NCI-H2081 (cell line): ENCODE measurements around the gene FNDC7.
"Not testable (repeated sequence)": the region's sequence is repeated elsewhere in the genome, so short reads cannot be mapped to it uniquely, and the experiment has no call there.

ENCODE experiments used
- DNase-seq, 2 experiments: peaks; one replicate each; lab custom pipeline; 2025; lab: John Stamatoyannopoulos, UW

The FNDC7 gene, protein sequence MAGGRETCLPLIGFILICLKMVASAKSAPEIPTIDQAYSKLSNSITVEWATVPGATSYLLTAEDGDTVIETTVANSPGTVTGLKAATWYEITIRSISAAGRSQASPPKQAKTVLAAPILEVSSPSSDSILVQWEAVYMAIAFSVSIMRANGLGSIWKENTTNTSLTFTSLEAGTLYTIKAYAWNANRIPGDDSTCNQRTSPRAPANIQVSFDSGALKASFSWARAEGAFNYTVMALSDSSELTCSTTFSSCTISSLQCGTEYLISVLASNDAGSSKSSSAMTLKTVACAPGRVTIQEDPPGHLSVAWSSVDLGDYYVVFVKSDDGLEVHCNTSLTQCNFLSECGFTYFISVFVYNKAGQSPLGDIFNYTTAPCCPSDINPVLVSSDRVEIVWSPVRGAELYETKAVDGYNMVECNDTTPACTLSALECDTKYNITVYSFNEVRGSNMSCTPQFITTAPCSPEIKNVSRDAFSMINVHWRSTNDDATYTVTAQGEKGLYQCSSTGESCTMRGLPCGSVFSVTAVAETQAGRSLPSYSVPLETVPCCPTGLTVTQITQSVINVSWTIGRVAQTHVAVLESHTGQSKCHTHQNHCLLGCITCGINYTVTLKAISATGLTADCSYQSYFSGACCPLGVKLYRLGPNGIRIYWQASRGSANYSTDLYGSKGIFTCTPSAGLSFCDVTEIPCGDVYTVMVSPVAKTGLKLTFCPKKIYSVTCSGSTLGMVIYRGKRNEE

DNA sequence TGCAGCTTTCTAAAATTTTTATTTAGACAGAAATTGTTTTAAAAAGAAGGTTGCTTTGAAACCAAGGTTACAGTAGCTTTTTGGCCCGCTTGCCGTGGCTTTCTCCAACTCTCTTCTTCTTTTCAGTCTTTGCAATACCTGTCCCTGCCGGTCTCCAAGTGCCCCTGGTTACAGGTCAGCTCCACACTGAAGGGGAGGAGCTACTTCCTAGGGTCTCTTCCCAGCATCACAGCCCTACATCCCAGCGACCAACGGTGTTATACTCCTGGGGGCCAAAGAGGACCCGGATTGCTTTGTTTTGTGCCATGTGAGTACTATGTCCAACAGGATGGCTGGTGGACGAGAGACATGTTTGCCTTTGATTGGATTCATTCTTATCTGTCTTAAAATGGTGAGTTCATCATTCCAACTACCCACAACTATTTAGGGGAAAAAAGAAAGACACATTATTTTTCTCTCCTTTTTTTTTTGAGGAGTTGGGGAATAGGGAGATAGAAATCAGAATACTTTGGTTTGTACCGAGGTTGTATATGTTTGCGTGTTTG lies at the start of gene FNDC7:
FNDC7 (plus strand) TSS at position 303 of the 545 bp plus-strand sequence; CDS start at position 329, 26 bp downstream.
- no peak for DNase-seq

DNA sequence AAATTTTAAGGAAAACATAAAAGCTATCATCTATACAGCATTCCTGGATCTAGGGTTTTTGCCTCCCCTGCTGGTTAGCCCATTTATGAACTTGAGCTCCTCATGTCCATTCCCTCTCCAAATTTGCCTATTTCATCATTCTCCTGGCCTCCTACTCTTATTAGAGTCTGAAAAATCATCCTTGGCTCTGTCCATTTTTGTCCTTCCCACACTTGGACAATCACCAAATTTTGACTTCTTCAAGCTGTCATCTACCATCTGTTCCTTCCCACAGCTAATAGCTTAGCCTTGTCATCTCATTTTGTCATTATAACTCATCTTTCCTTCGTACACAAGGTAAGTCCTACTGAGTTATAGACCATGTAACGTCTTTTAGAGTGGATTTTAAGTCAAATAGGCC lies 49.6 kb upstream of the FNDC7 start:
- no peak for DNase-seq

GRCh38 chr1:108664481-108664880 lies 48.2 kb upstream of the FNDC7 start:
- no peak for DNase-seq

GRCh38 chr1:108665067-108665466 lies 47.6 kb upstream of the FNDC7 start:
- DNase-seq = no peak

- DNase-seq = no peak
Measured at GRCh38 chr1:108665771-108666170, 46.9 kb upstream of the FNDC7 start.

DNA sequence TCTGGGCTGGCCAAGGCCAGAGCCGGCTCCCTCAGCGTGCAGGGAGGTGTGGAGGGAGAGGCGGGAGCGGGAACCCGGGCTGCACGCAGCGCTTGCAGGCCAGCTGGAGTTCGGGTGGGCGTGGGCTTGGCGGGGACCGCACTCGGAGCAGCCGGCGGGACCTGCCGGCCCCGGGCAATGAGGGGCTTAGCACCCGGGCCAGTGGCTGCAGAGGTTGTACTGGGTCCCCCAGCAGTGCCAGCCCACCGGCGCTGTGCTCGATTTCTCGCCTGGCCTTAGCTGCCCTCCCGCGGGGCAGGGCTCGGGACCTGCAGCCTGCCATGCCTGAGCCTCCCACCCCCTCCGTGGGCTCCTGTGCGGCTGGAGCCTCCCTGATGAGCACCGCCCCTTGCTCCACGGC lies 45.3 kb upstream of the FNDC7 start:
- DNase-seq = not testable (repeated sequence)

- DNase-seq = no peak
Measured at GRCh38 chr1:108668777-108669176, 43.9 kb upstream of the FNDC7 start.

DNA sequence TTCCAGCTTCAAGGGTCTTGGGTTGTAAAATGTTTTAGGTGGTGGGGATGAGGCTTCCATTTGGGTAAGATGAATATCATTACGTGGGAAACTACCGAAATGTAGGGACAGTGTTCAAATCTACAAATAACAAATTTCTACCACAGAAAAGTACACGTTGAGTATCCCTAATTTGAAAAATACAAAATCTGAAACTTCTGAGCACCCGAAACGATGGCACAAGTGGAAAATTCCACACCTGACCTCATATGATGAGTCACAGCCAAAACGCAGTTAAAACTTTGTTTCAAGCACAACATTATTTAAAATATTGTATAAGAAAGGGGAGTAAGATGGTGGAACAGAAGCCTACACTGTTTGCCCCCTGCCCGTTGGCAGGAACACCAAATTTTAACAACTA lies 43.0 kb upstream of the FNDC7 start:
- no peak for DNase-seq

GRCh38 chr1:108670131-108670773 lies 42.5 kb upstream of the FNDC7 start:
- DNase-seq = no peak

DNA sequence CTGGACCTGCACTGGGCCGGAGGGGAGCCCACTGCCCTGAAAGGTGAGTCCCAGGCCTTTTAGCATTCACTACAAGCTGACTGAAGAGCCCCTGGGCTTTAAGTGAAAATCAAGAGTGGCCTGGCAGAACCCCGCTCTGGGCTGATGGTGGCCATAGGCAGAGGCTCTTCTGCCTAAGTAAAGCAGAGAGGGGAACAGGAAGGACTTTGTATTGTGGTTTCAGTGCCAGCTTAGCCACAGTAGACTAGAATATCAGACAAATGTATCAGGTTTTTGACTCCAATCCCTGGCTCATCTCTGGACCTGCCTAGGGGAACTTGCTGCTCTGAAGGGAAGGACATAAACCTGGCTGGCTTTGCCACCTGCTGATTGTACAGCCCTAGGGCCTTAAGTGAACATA lies 41.6 kb upstream of the FNDC7 start:
- no peak for DNase-seq

GRCh38 chr1:108678706-108679105 lies 34.0 kb upstream of the FNDC7 start:
- DNase-seq = no peak

DNA sequence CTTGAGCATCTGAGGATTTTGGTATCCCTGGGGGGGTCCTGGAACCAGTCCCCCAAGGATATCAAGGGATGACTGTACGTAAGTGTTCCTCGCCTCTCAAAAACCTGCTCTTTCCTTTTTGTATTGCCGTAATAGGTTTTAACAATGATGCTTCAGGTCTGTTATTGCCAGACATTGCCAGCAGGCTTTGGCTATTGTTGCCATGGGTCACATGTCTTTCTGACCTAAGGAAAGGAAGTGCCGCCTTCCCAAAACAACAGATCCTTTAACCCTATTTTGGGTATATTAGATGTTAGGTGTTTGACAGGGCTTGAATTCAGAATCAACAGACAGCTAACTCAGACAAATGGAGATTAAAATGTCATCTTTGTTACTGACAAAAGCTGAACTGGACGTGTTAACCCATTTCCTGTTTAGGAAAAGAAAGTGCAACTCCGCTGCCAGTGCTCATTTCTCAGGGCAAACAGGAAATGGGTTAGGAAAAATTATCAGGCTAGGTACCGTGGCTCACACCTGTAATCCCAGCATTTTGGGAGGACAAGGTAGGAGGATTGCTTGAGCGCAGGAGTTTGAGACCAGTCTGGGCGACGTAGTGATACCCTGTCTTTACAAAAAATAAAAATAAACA lies 33.0 kb upstream of the FNDC7 start:
- DNase-seq = no peak

DNA sequence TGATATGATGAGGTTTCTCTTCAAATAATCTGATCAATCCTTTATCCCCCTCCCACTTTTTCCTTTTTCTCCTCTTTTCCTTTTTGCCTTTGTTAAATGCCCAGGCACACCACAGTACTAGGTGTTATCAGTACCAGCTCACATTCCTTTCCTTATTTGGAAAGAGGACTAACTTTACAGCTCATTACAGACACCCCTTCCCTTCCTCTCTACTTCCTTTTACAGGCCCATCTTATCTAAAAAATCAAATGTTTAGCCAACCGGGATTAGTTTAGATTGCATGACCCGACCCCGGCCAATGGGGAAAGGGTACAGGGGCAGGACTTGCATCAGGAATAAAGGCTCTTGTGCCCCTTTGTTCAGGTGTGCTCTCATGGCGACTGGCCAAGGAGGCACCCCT lies 31.0 kb upstream of the FNDC7 start:
- DNase-seq = not testable (repeated sequence)

- no peak for DNase-seq
Measured at GRCh38 chr1:108685529-108685928, 27.2 kb upstream of the FNDC7 start.

GRCh38 chr1:108686614-108687313 lies 25.9 kb upstream of the FNDC7 start:
- DNase-seq = no peak

- DNase-seq = no peak
Measured at GRCh38 chr1:108691128-108691941, 21.4 kb upstream of the FNDC7 start.

DNA sequence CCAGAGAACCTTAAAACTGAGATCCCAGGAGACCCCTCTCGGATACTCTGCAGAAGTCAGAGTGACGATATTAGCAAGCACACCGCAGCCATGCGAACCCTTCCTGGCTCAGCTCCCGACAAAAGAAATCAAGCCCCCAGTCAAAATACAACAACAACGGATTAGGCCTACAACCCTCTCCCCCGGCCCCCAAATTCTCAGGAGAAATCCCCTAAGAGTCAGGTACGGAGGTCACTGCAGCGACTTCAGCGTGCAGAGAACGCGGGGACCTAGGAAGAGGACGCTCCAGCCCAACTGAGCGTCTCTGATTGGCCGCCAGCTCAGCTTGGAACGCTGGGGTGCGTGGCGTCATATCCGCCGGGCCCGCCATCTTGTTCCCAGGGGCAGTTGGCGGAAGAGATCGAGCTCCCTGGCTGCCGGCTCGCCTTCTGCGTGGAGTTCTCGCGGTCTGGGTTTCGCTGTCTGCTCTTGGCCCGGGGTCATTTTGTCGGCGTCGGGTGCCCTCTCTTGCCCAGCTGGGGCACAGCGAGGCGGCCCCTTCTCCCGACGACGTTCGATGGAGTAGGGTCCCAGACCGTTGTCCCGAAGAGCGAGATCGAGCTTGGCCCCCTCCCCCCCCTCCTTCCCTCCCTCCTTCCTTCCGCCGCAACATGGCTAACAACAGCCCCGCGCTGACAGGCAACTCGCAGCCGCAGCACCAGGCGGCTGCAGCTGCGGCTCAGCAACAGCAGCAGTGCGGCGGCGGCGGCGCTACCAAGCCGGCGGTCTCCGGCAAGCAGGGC lies 20.6 kb upstream of the FNDC7 start, which contains the start of gene PRPF38B:
PRPF38B (plus strand) TSS at position 369 of the 782 bp plus-strand sequence; CDS start at position 651, 282 bp downstream.
- DNase-seq = peak; percentile 83 to 87

- peak; percentile 46 to 57 for DNase-seq
Measured at GRCh38 chr1:108692724-108693655, 19.7 kb upstream of the FNDC7 start.
